ENCODE measurements around the gene GALNT1. TPM values are rescaled to one million over a fixed set of nuclear protein-coding genes. Genes with fewer than 3 reads are reported as not detected.
"Not testable (repeated sequence)": the region's sequence is repeated elsewhere in the genome, so short reads cannot be mapped to it uniquely, and the experiment has no call there.

The GALNT1 gene
- total and polyA plus RNA-seq, 7 experiments from 2014 or later = 20.9 to 42.0 (median 29.3) TPM

DNA sequence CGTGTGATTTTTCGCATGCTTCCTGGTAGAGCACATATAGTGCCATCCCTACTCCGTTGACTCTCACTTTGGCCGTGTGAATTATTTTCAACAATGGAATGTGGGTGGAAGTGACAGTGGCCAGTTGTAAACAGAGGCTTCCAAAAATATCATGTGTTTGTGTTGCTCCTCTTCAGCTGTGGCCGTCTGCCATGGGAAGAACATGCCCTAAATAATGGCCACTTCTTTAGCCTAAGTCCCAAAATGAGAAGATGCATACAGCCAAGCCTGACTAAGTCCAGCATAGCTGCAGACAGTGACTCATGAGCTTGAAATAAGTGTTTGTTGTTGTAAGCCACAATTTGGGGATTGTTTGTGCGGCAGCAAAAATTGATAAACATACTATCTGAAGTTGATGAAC lies 8.9 kb upstream of the GALNT1 start:
- peaks cover 0 to 11% (median 2%) of the 10 kb centered on the region in 5 donors for H3K27me3 Mint-ChIP-seq
- H3K9me3 ChIP-seq (ENCODE audit: control insufficient read depth in 2 of 3, low read length in 3 of 3) = no peaks in the 10 kb centered on the region
- no peak overlapping the region for H3K4me3 Mint-ChIP-seq
- H3K4me3 ChIP-seq (ENCODE audit: low read length) = no peak overlapping the region
- no peaks in the 10 kb centered on the region for H3K36me3 ChIP-seq (ENCODE audit: control insufficient read depth in 2 of 3, insufficient read depth in 3 of 3, low read length in 3 of 3)
- ATAC-seq (no peak), DNase-seq (no peak)
- intact Hi-C loops (cut with micrococcal nuclease) = loop anchor here in 1 of 2 donors (2.0 kb wide), 1 partner anchor 22 kb away; no protein-coding TSS in a partner anchor
- CTCF ChIA-PET = interaction anchor here (0.6 kb wide), 1 partner anchor 16 kb away, joined by 3 read pairs; no protein-coding TSS in a partner anchor
- POLR2A ChIA-PET = interaction anchor here (2.0 kb wide), 1 partner anchor 9 kb away, joined by 4 read pairs; no protein-coding TSS in a partner anchor
- H3K36me3 Mint-ChIP-seq = peaks cover 0 to 14% (median 0%) of the 10 kb centered on the region in 5 donors
- peaks cover 0 to 9% (median 0%) of the 10 kb centered on the region in 11 donors for H3K9me3 Mint-ChIP-seq
- H3K27ac ChIP-seq (ENCODE audit: low read depth, low read length) = no peak overlapping the region
- H3K4me1 Mint-ChIP-seq = peaks cover 8 to 19% (median 12%) of the 10 kb centered on the region in 7 donors
- no peaks in the 10 kb centered on the region for H3K27me3 ChIP-seq (ENCODE audit: control insufficient read depth in 2 of 2, insufficient read depth in 2 of 2, low read length in 2 of 2)
- H3K27ac Mint-ChIP-seq = no peak overlapping the region
- no peaks in the 10 kb centered on the region for H3K4me1 ChIP-seq (ENCODE audit: control insufficient read depth in 2 of 2, insufficient read depth in 2 of 2, low read length in 2 of 2)

DNA sequence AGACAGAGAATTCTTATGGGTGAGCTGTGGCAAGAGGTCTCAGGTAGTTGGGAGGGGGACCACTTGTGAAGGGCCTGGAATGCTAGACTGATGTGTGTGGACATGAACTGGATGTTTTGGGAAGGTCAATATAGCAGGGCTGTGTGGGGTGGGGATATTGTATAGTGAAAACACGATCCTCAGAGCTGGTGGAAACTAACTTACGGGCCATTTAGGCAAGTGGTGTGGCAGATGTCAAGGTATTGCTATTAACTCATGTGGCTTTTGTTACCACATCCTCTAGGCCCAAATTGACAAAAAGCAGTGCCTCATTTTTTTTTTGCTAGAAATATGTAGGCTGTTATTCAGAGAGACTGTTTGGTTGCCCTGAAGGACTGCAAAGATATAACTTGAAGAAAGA lies 8.0 kb upstream of the GALNT1 start:
- H3K36me3 ChIP-seq (ENCODE audit: control insufficient read depth in 2 of 3, insufficient read depth in 3 of 3, low read length in 3 of 3) = no peaks in the 10 kb centered on the region
- H3K27me3 Mint-ChIP-seq = peaks cover 0 to 17% (median 8%) of the 10 kb centered on the region in 5 donors
- H3K9me3 Mint-ChIP-seq = peaks cover 0 to 9% (median 0%) of the 10 kb centered on the region in 11 donors
- no peaks in the 10 kb centered on the region for H3K9me3 ChIP-seq (ENCODE audit: control insufficient read depth in 2 of 3, low read length in 3 of 3)
- intact Hi-C loops (cut with micrococcal nuclease) = loop anchor here in 1 of 2 donors (2.0 kb wide), 1 partner anchor 21 kb away; no protein-coding TSS in a partner anchor
- H3K4me1 ChIP-seq (ENCODE audit: control insufficient read depth in 2 of 2, insufficient read depth in 2 of 2, low read length in 2 of 2) = no peaks in the 10 kb centered on the region
- H3K4me3 Mint-ChIP-seq = no peak overlapping the region
- peaks cover 8 to 20% (median 12%) of the 10 kb centered on the region in 7 donors for H3K4me1 Mint-ChIP-seq
- no peak overlapping the region for H3K27ac ChIP-seq (ENCODE audit: low read depth, low read length)
- H3K4me3 ChIP-seq (ENCODE audit: low read length) = no peak overlapping the region
- peaks cover 0 to 14% (median 0%) of the 10 kb centered on the region in 5 donors for H3K36me3 Mint-ChIP-seq
- peak overlapping the region in 4 of 9 donors; percentile 1 to 69 (median 1) for H3K27ac Mint-ChIP-seq
- ATAC-seq = peak; percentile 38
- H3K27me3 ChIP-seq (ENCODE audit: control insufficient read depth in 2 of 2, insufficient read depth in 2 of 2, low read length in 2 of 2) = no peaks in the 10 kb centered on the region
- POLR2A ChIA-PET = interaction anchor here (0.8 kb wide), 1 partner anchor 42 kb away, joined by 11 read pairs; no protein-coding TSS in a partner anchor
- DNase-seq = peak in 2 of 9 donors; percentile 12 to 16
- CTCF ChIA-PET = no interaction called here

DNA sequence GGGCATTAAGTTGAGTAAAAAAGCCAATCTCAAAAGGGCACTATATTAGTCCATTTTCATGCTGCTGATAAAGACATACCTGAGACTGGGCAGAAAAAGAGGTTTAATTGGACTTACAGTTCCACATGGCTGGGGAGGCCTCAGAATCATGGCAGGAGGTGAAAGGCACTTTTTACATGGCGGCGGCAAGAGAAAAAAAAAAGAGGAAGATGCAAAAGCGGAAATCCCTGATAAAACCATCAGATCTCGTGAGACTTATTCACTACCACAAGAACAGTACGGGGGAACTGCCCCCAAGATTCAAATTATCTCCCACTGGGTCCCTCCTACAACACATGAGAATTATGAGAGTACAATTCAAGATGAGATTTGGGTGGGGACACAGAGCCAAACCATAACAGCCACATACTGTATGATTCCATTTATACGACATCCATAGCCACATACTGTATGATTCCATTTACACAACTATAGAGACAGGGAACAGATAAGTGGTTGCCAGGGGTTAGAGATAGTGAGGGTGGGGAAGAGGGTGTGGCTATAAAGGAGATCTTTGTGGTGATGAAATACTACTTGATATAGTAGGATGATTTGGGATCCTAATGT lies 5.2 kb upstream of the GALNT1 start:
- POLR2A ChIA-PET; H3K36me3 ChIP-seq (ENCODE audit: control insufficient read depth in 2 of 3, insufficient read depth in 3 of 3, low read length in 3 of 3); ATAC-seq; intact Hi-C loops (cut with micrococcal nuclease); H3K27ac Mint-ChIP-seq; H3K4me1 ChIP-seq (ENCODE audit: control insufficient read depth in 2 of 2, insufficient read depth in 2 of 2, low read length in 2 of 2); CTCF ChIA-PET; H3K4me3 ChIP-seq (ENCODE audit: low read length); DNase-seq; H3K27me3 ChIP-seq (ENCODE audit: control insufficient read depth in 2 of 2, insufficient read depth in 2 of 2, low read length in 2 of 2); H3K9me3 ChIP-seq (ENCODE audit: control insufficient read depth in 2 of 3, low read length in 3 of 3); H3K9me3 Mint-ChIP-seq; H3K27ac ChIP-seq (ENCODE audit: low read depth, low read length); H3K4me3 Mint-ChIP-seq: not testable (repeated sequence)
- Mint-ChIP-seq H3K36me3 (peaks cover 0 to 14% (median 0%) of the 10 kb centered on the region in 5 donors), H3K4me1 (peaks cover 9 to 20% (median 12%) of the 10 kb centered on the region in 7 donors), H3K27me3 (peaks cover 0 to 20% (median 8%) of the 10 kb centered on the region in 5 donors)

DNA sequence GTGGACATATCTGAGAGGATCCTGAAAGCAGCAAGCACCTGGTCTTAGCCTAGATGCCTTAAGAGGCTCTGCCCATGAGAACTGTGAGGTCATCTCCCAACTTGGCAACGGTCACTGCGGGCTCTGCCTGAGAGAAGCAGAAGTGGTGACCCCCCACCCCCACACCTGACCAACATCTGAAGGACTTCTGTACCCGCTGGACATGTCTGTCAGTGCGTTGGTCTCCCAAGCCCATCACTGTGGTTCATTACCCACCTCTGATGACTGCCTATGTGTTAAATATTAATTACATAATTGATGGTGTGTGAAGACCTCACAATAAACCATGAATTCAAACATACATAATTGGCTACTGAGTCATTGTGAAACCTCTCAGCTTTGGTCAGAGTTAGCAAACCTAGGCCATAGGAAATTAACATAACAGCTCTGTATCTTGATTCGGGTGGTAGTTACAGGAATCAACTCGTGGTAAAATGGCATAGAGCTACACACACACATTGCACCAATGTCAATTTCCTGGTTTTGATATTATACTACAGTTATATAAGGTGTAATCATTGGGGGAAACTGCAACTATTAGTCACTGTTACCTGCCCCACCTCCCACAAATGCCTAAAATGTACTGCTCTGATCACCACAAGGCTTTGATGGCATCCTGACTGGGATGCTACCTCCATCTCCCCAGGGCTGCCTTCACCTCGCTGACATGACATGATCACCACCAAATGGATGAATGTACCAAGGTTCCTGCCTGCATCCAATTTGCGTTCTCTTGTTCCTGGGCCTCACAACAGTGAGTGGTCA lies 4.3 kb upstream of the GALNT1 start:
- intact Hi-C loops (cut with micrococcal nuclease) = no loop called here
- H3K4me3 Mint-ChIP-seq = no peak overlapping the region

DNA sequence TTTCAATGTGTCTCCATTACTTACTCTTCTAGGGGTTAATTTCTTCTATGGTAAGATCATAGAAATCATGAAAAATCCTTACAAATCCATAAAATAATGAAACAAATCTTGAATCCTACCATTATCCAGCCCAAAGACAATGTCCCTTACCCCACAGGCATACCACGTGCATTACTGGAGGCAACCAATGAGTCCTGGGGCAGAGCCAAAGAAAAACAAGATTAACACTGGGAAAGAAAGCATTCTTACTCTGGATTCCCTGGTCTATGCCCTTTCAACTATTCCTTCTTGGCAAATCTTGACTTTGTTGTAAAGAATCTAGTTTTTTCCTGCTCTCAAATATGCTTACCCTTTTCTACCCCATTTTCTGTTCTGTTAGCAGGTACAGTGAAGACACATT lies 3.1 kb upstream of the GALNT1 start:
- peaks cover 11% of the 10 kb centered on the region in 2 donors for H3K4me1 ChIP-seq (ENCODE audit: control insufficient read depth in 2 of 2, insufficient read depth in 2 of 2, low read length in 2 of 2)
- no peak overlapping the region for H3K27ac ChIP-seq (ENCODE audit: low read depth, low read length)
- H3K4me3 ChIP-seq (ENCODE audit: low read length) = no peak overlapping the region
- no peak overlapping the region for H3K27ac Mint-ChIP-seq
- H3K36me3 Mint-ChIP-seq = peaks cover 0 to 19% (median 0%) of the 10 kb centered on the region in 5 donors
- no peaks in the 10 kb centered on the region for H3K36me3 ChIP-seq (ENCODE audit: control insufficient read depth in 2 of 3, insufficient read depth in 3 of 3, low read length in 3 of 3)
- POLR2A ChIA-PET = no interaction called here
- CTCF ChIA-PET = no interaction called here
- DNase-seq (no peak), ATAC-seq (no peak)
- H3K4me3 Mint-ChIP-seq = peak overlapping the region in 3 of 10 donors; percentile 4 to 48 (median 7)
- H3K27me3 ChIP-seq (ENCODE audit: control insufficient read depth in 2 of 2, insufficient read depth in 2 of 2, low read length in 2 of 2) = no peaks in the 10 kb centered on the region
- H3K4me1 Mint-ChIP-seq = peaks cover 8 to 28% (median 22%) of the 10 kb centered on the region in 7 donors
- peaks cover 0 to 9% (median 0%) of the 10 kb centered on the region in 11 donors for H3K9me3 Mint-ChIP-seq
- no peaks in the 10 kb centered on the region for H3K9me3 ChIP-seq (ENCODE audit: control insufficient read depth in 2 of 3, low read length in 3 of 3)
- H3K27me3 Mint-ChIP-seq = peaks cover 0 to 20% (median 8%) of the 10 kb centered on the region in 5 donors
- intact Hi-C loops (cut with micrococcal nuclease) = no loop called here

More for the DNA sequence above, 4.3 kb upstream of the GALNT1 start:
- no peak overlapping the region for H3K27ac Mint-ChIP-seq
- DNase-seq (no peak), ATAC-seq (no peak)
- no peaks in the 10 kb centered on the region for H3K9me3 ChIP-seq (ENCODE audit: control insufficient read depth in 2 of 3, low read length in 3 of 3)
- H3K27ac ChIP-seq (ENCODE audit: low read depth, low read length) = no peak overlapping the region
- H3K4me3 ChIP-seq (ENCODE audit: low read length) = no peak overlapping the region
- peaks cover under 1 to 2% of the 10 kb centered on the region in 2 donors for H3K4me1 ChIP-seq (ENCODE audit: control insufficient read depth in 2 of 2, insufficient read depth in 2 of 2, low read length in 2 of 2)
- no peaks in the 10 kb centered on the region for H3K36me3 ChIP-seq (ENCODE audit: control insufficient read depth in 2 of 3, insufficient read depth in 3 of 3, low read length in 3 of 3)
- H3K9me3 Mint-ChIP-seq = peaks cover 0 to 9% (median 0%) of the 10 kb centered on the region in 11 donors
- POLR2A ChIA-PET = no interaction called here
- H3K27me3 ChIP-seq (ENCODE audit: control insufficient read depth in 2 of 2, insufficient read depth in 2 of 2, low read length in 2 of 2) = no peaks in the 10 kb centered on the region
- H3K27me3 Mint-ChIP-seq = peaks cover 0 to 20% (median 8%) of the 10 kb centered on the region in 5 donors
- H3K36me3 Mint-ChIP-seq = peaks cover 0 to 14% (median 0%) of the 10 kb centered on the region in 5 donors
- CTCF ChIA-PET = no interaction called here
- H3K4me1 Mint-ChIP-seq = peaks cover 9 to 21% (median 15%) of the 10 kb centered on the region in 7 donors

DNA sequence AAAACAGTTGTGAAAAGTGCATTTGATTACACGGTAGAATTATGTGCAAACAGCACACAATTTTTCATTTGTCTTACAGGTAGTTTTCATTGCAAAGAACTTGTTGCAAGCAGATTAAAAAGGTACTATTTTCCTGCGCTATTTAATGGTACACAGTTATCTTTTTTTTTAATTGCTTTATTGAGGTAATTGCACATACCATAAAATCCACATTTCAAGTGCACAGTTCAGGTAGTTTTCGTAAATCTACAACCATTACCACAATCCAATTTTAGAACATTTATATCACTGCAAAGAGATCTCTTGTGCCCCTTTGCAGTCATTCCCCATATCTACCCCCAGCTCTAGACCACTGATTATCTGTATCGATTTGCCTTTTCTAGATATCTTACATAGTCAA lies 2.6 kb upstream of the GALNT1 start:
- H3K27me3 ChIP-seq (ENCODE audit: control insufficient read depth in 2 of 2, insufficient read depth in 2 of 2, low read length in 2 of 2) = no peaks in the 10 kb centered on the region
- peaks cover 9 to 25% (median 20%) of the 10 kb centered on the region in 7 donors for H3K4me1 Mint-ChIP-seq
- no peaks in the 10 kb centered on the region for H3K36me3 ChIP-seq (ENCODE audit: control insufficient read depth in 2 of 3, insufficient read depth in 3 of 3, low read length in 3 of 3)
- POLR2A ChIA-PET = interaction anchor here (2.6 kb wide), 1 partner anchor 82 kb away, joined by 17 read pairs; the partner anchor contains the start of gene INO80C
- ATAC-seq = no peak
- peaks cover 0 to 20% (median 0%) of the 10 kb centered on the region in 5 donors for H3K36me3 Mint-ChIP-seq
- peaks cover 0 to 9% (median 0%) of the 10 kb centered on the region in 11 donors for H3K9me3 Mint-ChIP-seq
- CTCF ChIA-PET = no interaction called here
- H3K4me3 Mint-ChIP-seq = peak overlapping the region in 1 of 10 donors; percentile 7
- intact Hi-C loops (cut with micrococcal nuclease) = no loop called here
- no peak overlapping the region for H3K4me3 ChIP-seq (ENCODE audit: low read length)
- peaks cover 11% of the 10 kb centered on the region in 2 donors for H3K4me1 ChIP-seq (ENCODE audit: control insufficient read depth in 2 of 2, insufficient read depth in 2 of 2, low read length in 2 of 2)
- no peak overlapping the region for H3K27ac Mint-ChIP-seq
- peaks cover 0 to 20% (median 8%) of the 10 kb centered on the region in 5 donors for H3K27me3 Mint-ChIP-seq
- no peak overlapping the region for H3K27ac ChIP-seq (ENCODE audit: low read depth, low read length)
- DNase-seq = no peak
- H3K9me3 ChIP-seq (ENCODE audit: control insufficient read depth in 2 of 3, low read length in 3 of 3) = no peaks in the 10 kb centered on the region

All from naive thymus-derived CD4-positive, alpha-beta T cell (primary cell).